ENCODE data around the gene SLC6A9.

The SLC6A9 gene

GRCh38 chr1:44029260-44029910, 1.9 kb downstream of the SLC6A9 start:
- DNase-seq (ENCODE audit: low spot score) = no peak

- DNase-seq (ENCODE audit: low spot score) = no peak
Measured at GRCh38 chr1:44027320-44027719, 3.9 kb downstream of the SLC6A9 start.

- no peak for DNase-seq (ENCODE audit: low spot score)
Measured at GRCh38 chr1:44025816-44026215, 5.4 kb downstream of the SLC6A9 start.

- DNase-seq (ENCODE audit: low spot score) = no peak
Measured at GRCh38 chr1:44024903-44025525, 6.2 kb downstream of the SLC6A9 start.

GRCh38 chr1:44024031-44024902, 7.0 kb downstream of the SLC6A9 start:
- no peak for DNase-seq (ENCODE audit: low spot score)

- no peak for DNase-seq (ENCODE audit: low spot score)
Measured at GRCh38 chr1:44021581-44022321, 9.5 kb downstream of the SLC6A9 start.

GRCh38 chr1:44021156-44021555, 10.1 kb downstream of the SLC6A9 start:
- no peak for DNase-seq (ENCODE audit: low spot score)

GRCh38 chr1:44020464-44020863, 10.8 kb downstream of the SLC6A9 start:
- no peak for DNase-seq (ENCODE audit: low spot score)

- DNase-seq (ENCODE audit: low spot score) = no peak
Measured at GRCh38 chr1:44019466-44019948, 11.8 kb downstream of the SLC6A9 start.

- DNase-seq (ENCODE audit: low spot score) = no peak
Measured at GRCh38 chr1:44016890-44017400, 14.3 kb downstream of the SLC6A9 start.

- no peak for DNase-seq (ENCODE audit: low spot score)
Measured at GRCh38 chr1:44016041-44016889, 15.0 kb downstream of the SLC6A9 start.

- DNase-seq (ENCODE audit: low spot score) = no peak
Measured at GRCh38 chr1:44015206-44015605, 16.1 kb downstream of the SLC6A9 start.

- DNase-seq (ENCODE audit: low spot score) = no peak
Measured at GRCh38 chr1:44014365-44015104, 16.7 kb downstream of the SLC6A9 start.

GRCh38 chr1:44013949-44014348, 17.3 kb downstream of the SLC6A9 start:
- no peak for DNase-seq (ENCODE audit: low spot score)

GRCh38 chr1:44012941-44013609, 18.2 kb downstream of the SLC6A9 start:
- DNase-seq (ENCODE audit: low spot score) = no peak

- no peak for DNase-seq (ENCODE audit: low spot score)
Measured at GRCh38 chr1:44012404-44012803, 18.9 kb downstream of the SLC6A9 start.

GRCh38 chr1:44010935-44011471, 20.3 kb downstream of the SLC6A9 start:
- no peak for DNase-seq (ENCODE audit: low spot score)

- no peak for DNase-seq (ENCODE audit: low spot score)
Measured at GRCh38 chr1:44008259-44008658, 23.0 kb downstream of the SLC6A9 start.

GRCh38 chr1:44002606-44003157, 28.6 kb downstream of the SLC6A9 start:
- DNase-seq (ENCODE audit: low spot score) = no peak
